A549 treated with Hydrocortisone at 1 μM for 4 hours (cell line): ENCODE results near the gene ADAT3. TPM values are rescaled to one million over a fixed set of nuclear protein-coding genes. Genes with fewer than 3 reads are reported as not detected.

Source experiments
- total RNA-seq: library from RNA; stranded (reverse); fragments of 200-300 nt; extraction: Qiagen RNA extraction; gene quantifications from 5 replicates; pipeline ENCODE4 v1.2.3, GENCODE V29; 2022

The ADAT3 gene
- total RNA-seq = 2.7 to 6.1 TPM (median 4.6 TPM) in 5 replicates

DNA sequence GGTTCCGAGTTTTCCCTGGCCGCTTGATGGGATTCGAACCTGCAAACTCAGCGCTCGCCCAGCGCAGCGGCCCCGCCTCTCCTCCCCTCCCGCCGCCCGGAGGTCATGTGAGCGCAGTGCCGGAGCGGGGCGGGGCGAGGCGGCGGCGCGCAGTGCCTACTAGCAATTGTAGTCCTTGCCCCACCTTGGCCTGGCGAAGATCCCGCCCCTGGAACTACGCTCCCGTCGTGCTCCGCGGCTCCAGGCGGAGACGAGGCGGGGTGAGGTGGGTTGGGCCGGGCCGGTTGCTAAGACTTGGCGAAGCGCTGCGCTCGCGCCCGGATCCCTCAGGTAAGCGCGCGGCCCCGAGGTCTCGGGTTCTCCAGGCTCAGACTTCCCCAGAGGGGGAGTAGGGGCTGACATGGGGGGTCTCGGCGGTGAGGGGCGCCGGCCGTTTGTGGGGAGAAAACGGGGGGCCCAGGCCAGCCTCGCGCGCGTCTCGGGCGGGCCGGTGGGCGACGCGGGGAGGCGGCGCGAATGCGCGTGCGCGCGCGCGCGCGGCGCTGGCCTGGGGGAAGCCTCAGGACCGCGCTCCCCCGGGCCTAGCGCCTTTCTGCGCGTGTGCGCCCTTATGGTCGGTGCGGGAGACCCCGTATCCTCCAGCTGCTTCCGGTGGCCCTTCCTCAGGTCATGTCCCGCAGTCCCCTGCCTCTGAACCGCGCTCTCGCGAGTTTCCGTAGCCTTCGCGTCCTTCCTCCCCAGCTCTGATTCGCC lies at the start of gene ADAT3, which contains the start of gene SCAMP4:
ADAT3 (plus strand) TSS at position 290 of the 753 bp plus-strand sequence. CDS start 6,649 bp downstream, outside the sequence.
SCAMP4 (plus strand) TSS at position 290 of the 753 bp plus-strand sequence. CDS start 9,621 bp downstream, outside the sequence.

GRCh38 chr19:1863328-1863637 lies 41.9 kb upstream of the ADAT3 start, which contains the start of gene KLF16:
TSS of gene KLF16 (minus strand) at chr19:1863579. CDS start at chr19:1863497, 82 bp downstream.

GRCh38 chr19:1885398-1886119 lies 19.6 kb upstream of the ADAT3 start, which contains the start of gene ABHD17A:
TSS of gene ABHD17A (minus strand) at chr19:1885496. CDS start at chr19:1881566, 3,930 bp downstream.

GRCh38 chr19:1941146-1942077 lies 36.2 kb downstream of the ADAT3 start, which contains the start of gene CSNK1G2:
TSS of gene CSNK1G2 (plus strand) at chr19:1941172. CDS start at chr19:1969773, 28,601 bp downstream.

Other genes with a start within 250 kb of the ADAT3 start
- gene ONECUT3, start 151.9 kb upstream of the ADAT3 start, total RNA-seq = not detected in 5 replicates
- 2.6 to 3.6 TPM (median 3.3 TPM) in 5 replicates for gene ATP8B3, start 93.1 kb upstream of the ADAT3 start, total RNA-seq
- gene REXO1, start 56.9 kb upstream of the ADAT3 start, total RNA-seq = 18.4 to 20.5 TPM (median 19.5 TPM) in 5 replicates
- gene KLF16, start 41.8 kb upstream of the ADAT3 start, total RNA-seq = 19.6 to 31.8 TPM (median 26.9 TPM) in 5 replicates
- gene ABHD17A, start 19.9 kb upstream of the ADAT3 start, total RNA-seq = 21.2 to 37.9 TPM (median 35.0 TPM) in 5 replicates
- 44.5 to 80.6 TPM (median 53.3 TPM) in 5 replicates for gene SCAMP4, start within 50 bp of the ADAT3 start, total RNA-seq
- gene CSNK1G2, start 35.8 kb downstream of the ADAT3 start, total RNA-seq = 37.9 to 49.6 TPM (median 45.6 TPM) in 5 replicates
- gene BTBD2, start 110.3 kb downstream of the ADAT3 start, total RNA-seq = 35.7 to 46.5 TPM (median 41.7 TPM) in 5 replicates
- gene MKNK2, start 145.8 kb downstream of the ADAT3 start, total RNA-seq = 52.0 to 74.0 TPM (median 72.3 TPM) in 5 replicates
- gene MOB3A, start 190.9 kb downstream of the ADAT3 start, total RNA-seq = 13.6 to 17.6 TPM (median 13.7 TPM) in 5 replicates
- 0.36 to 0.90 TPM (median 0.56 TPM) in 5 replicates for gene IZUMO4, start 191.5 kb downstream of the ADAT3 start, total RNA-seq
- 70.5 to 85.8 TPM (median 77.8 TPM) in 5 replicates for gene AP3D1, start 246.2 kb downstream of the ADAT3 start, total RNA-seq